Activated CD4-positive, CD25-positive, alpha-beta regulatory T cell treated with anti-CD3 and anti-CD28 coated beads, Interleukin-2, amount 50 U/mL, for 72 hours (primary cell): ENCODE results near the gene AP4M1.
"Not testable (repeated sequence)": the region's sequence is repeated elsewhere in the genome, so short reads cannot be mapped to it uniquely, and the experiment has no call there.

ENCODE experiments used
- DNase-seq: peaks from one replicate; pipeline ENCODE4 v3.0.0; 2021

The AP4M1 gene

DNA sequence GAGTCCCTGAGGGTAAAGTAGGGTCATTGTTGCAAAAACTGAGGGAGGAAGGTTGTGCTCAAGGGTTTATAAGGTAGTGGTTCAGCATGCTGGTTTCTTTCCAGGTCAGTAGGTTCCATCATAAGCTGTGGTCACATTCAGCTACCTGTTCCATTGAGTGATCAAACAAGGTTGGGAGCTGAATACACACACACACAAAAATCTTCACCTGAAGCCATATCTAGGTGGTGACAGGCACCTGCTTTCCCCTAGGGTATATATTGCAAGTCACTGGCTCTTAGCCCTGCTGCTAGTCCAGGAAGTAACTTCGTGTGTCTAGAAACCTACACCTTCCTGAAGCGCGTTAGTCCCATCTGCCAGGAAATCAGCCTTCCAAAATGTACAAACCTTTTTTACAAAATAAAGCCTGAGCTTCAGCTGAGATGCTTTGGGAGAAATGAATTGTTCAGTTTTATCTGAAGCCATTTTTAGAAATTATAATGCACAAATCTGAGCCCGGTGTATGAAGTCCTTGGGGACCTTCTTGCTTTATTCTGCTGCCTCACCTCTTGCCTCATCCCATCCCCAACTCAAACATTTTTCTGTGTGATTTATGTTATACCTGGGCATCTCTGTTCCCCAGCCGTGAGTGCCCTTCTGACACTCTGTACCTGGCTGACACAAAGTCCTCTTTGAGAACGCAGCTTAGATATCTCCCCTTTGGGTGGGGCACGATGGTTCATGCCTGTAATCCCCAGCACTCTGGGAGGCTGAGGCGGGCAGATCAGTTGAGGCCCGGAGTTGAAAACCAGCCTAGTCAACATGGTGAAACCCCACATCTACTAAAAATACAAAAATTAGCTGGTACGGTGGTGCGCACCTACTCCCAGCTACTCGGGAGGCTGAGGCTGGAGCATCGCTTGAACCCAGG is 36.7 kb downstream of the AP4M1 start:
- DNase-seq: no peak

DNA sequence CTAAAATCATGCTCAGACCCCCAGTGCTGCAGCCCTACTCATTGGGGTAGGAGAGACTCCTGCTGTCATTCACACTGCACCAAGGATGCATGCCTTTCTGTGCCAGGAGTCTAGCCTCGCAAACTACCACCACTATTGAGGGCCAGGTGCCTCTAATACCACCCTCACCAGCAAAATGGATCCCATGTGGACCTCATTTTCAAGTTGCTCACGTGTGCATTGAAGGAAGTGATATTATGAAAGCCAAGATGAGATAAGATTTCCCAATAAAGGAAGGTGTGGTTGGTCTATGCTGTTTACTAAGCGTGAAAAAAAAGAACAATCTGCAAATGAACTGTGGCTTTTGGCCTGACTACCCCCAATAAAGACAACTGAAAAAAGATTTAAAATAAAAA is 40.1 kb downstream of the AP4M1 start:
- DNase-seq: no peak

DNA sequence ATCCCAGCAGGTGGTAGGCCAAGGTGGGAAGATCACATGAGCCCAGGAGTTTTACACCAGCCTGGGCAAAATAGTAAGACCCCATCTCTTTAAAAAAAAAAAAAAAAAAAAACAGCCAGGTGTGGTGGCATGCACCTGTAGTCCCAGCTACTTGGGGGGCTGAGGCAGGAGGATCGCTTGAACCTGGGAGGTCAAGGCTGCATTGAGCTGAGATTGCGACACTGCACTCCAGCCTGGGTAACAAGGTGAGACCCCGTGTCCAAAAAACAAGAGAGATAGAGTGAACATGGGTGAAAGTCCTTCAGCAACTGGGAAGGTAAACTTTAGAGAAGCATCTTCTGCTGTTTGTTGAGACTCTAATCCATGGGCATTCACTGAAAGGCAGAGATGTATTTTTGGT is 41.0 kb downstream of the AP4M1 start:
- DNase-seq: no peak

DNA sequence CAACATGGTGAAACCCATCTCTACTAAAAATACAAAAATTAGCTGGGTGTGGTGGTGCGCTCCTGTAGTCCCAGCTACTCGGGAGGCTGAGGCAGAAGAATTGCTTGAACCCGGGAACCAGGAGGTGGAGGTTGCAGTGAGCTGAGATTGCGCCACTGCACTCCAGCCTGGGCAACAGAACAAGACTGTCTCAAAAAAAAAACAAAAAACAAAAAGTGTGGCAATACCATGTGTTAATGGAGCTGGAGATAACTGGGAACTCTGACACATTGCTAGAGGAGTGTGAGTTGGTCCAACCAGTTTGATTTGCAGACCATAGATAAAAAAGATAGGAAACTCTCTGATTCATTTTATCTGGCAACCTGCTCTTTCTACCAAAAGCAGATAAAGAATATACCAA is 44.9 kb downstream of the AP4M1 start:
- DNase-seq: not testable (repeated sequence)

DNA sequence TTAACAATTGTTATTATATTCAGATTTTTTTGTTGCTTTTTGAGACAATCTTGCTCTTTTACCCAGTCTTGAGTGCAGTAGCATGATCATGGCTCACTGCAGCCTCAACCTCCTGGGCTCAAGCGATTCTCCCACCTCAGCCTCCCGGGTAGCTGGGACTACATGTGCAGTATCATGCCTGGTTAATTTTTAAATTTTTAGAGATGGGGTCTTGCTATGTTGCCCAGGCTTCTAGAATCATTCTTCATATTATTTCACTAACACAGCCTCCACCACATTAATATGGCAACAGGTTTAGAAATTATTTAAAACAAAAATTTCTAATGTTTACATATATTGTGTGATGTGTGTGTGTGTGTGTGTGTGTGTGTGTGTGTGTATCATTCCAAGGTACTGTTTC is 45.8 kb downstream of the AP4M1 start:
- no peak for DNase-seq

DNA sequence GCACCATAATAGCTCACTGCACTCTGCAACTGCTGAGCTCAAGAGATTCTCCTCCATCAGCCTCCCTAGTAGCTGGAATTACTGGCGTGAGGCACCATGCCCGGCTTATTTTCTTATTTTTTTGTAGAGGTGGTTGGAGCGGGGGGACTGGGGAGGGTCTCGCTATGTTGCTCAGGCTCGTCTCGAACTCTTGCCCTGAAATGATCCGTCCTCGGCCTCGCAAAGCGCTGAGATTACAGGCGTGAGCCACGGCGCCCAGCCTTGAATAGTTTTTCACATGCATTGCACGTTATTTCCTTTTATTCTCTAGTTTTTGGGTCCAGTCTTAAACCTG is 46.7 kb downstream of the AP4M1 start:
- DNase-seq: no peak

DNA sequence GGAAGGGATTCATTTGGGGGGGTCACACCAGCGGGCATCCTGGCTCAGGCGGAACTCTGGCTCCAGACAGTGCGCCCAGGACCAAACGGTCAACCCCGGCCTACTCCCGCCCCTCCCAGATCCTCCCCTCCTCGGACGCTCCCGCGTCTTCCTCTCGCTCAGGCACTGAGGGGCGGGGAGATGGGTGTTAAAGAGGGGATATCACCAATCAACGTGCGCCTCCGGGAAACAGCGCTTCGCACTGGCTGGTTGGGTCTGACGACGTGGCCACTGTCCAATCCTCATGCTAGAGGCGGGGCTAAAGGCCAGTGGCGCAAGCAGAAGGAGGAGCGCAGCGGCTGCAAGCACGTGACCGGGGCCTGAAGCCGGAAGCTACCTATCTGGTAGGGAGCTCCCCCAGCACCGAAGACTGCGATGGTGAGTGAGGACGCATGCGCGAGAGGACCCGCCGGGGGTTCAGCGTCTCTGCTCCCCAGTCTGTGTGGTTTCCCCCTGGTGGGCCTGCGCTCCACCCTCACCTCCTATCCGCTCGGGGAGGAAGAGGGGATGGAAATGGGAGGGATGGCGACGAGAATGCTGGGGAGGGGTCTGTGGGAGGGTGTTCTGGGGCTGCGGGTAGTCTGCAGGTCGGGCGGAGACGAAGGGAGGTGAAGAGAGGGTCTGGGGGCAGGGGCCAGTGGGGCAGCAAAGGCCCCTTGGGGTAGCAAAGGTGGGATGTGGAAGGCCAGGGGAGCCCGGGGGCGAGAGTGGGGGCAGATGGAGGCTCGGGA is 47.3 kb downstream of the AP4M1 start, which contains the start of gene LAMTOR4:
LAMTOR4 (plus strand) TSS at position 360 of the 770 bp plus-strand sequence; CDS start at position 415, 55 bp downstream.
- DNase-seq: peak; percentile 93

DNA sequence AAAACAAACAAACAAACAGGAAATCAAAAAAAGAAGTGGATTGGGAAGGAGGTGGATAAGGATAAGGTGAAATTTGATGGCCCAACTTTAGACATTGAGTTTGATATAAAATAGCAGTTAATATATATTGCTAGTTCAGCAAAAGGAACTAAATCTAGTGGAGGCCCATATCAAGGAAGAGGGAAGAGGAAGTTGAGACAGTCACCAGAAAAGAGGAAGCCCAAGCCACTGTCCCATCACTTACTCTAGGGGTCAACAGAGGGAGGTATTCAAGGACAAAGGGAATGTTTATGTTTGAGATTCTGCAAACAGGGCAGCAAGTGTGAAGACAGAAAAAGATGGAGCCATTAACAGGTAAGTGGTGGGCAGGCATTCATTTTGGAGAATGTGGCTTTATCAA is 51.0 kb downstream of the AP4M1 start:
- DNase-seq: no peak

DNA sequence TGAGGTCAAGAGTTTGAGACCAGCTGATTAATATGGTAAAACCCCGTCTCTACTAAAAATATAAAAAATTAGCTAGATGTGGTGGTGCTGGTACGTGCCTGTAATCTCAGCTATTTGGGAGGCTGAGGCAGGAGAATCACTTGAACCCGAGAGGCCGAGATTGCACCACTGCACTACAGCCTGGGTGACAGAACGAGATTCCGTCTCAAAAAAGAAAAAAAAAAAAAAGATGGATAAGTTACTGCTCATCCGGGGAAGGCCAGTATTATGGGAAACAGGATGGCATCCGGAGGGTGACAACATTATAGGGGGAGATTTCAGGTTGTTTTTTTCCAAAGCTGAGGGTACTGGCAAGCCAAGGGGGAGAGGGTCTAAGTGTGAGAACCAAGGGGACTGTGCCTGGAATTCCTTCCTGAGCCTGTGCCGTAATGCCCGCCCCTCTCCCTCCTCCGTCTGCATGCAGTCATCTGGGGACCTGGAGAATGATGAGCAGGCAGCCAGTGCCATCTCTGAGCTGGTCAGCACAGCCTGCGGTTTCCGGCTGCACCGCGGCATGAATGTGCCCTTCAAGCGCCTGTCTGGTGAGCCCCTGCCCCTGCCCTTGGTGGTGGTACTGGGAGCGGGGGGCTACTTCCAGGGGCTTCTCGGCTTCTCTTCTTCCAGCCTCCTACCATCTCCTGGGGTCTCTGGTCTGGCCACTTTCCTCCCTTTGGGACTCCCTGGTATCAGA is 51.7 kb downstream of the AP4M1 start:
- DNase-seq: no peak

DNA sequence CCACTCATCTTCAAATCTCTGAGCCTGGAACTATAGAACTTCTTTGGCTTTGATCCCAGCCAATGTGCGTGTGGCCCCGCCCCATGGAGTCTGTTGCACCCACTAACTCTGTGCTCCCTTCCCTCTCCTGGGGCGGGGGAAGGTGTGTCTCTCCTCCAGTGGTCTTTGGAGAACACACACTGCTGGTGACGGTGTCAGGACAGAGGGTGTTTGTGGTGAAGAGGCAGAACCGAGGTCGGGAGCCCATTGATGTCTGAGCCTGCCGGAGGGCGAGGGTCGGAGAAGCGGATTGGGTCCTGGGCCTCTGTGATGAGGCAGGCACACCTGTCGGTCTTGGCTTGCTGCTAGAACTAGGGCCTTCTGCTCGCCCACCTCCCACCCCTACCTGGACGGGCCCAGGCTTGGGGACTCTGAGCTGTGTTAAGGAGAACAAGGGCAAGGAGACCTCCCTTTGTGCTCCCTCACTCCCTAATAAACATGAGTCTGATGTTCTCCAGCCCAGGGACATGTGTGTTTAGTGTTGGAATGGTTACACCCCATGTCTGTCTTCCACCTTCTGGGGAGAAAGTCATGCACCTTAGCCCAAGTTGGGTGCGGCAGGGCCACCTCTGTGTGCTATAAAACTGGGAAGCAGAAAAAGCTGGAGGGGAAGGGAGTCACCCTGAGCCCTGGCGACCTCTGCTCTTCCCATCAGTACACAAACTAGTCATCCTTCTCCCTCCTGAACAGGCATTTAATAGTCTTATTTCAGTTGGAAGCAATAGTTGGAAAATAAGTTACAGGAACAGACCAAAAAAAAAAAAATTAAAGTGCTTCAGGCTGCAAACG is 52.5 kb downstream of the AP4M1 start:
- DNase-seq: no peak

DNA sequence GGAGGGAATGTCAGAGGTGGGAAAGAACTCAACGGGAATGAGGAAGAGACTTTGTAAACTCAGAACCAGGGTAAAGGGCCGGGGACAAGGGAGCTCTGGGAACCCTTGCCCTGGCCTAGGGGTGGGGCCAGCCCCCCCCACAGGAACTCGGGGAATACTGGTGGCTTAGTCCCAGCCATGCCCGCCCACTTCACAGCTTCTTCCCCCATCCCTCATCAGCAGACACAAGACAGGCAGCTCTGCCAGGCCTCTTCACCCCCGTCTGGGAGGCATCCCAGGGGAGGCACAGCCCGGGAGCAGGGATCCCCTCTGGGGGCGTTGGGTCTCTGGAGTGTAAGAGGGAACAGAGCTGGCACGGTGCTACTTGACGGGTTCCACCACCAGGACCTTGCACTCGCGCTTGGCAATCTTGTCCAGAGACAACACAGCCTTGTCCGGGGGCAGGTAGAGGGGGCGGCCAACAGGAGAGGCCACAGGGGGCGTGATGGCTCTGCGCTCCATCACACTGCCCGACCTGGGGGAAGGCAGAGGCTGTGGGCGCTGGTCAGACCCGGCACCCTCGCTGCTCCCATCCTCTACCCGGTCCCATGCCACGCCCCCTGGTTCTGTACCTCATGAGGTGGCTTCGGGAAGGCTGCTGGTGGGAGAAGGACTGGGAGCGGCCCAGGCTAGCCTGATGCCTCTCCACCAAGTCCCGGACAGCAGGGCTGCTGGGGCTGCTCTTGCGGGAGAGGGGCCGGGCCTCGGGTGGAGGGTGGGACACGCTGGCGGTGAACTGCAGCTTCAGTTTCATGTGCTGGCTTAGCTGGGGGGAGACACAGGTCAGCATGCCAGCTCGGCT is 53.4 kb downstream of the AP4M1 start:
- no peak for DNase-seq

DNA sequence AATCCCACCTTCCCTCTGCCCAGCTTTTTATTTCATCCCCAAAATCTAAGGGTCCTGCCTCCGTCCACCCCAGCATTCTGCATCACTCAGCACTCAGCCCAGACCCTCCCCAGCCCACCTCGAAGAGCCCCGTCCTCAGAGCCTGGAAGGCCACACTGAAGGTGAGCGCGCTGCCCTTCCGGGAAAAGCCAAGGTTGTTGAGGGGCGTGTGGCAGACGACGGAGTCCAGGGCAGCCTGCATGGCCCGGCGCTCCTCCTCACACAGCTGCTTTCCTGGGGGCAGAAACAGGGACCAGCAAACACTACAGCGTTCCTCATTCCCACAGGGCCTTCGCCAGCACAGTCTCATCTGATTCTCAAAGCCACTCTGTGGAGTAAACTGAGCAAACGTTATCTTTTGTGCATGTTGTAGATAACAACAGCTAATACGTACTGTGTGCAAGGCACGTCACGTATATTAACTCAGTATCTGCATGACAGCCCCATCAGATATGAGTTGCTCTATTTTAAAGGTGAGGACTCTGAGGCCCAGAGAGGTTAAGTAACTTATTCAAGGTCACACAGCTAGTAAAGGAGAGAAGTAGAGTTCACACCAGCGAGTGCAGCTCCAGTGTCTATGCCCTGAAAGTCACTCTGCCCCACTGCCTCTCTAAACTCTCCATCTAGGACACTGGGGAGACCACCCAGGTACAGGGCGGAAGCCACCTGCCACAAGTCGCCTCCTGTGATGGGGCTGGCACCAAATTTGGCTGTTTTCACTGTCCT is 54.3 kb downstream of the AP4M1 start:
- no peak for DNase-seq

DNA sequence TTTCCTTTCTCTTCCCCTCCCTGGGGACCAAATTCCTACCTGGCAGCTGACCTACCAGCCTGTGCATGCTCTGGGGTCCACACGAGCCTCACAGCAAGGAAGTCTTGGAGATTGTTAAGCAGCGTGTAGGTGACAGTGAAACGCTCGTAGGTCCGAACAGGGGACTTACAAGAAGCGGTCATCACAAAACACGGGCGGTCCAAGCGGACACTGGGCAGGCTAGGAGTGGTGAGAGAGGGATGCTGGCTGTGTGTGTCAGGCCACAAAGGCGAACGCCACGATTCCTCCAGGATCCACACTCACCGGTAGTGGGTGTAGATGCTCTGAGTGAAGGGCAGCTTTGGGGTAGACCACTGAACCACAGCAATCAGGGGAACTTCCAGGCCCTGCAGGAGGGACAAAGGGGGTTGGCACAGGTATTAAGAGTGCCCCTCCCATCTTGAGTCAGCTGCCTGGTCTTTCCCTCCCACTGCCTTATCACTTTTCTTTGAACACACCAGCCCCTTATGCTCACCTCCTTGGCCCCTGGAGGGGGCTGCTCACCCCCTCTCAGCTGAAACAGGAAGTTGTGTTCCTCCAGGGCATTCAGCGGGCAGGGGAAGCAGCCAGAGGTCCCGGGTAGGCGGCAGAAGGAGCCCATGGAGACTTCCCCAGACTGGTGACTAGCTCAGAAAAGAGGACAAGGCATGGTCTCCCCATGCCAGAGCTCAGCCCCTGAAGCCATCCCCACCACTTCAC is 55.1 kb downstream of the AP4M1 start:
- no peak for DNase-seq

DNA sequence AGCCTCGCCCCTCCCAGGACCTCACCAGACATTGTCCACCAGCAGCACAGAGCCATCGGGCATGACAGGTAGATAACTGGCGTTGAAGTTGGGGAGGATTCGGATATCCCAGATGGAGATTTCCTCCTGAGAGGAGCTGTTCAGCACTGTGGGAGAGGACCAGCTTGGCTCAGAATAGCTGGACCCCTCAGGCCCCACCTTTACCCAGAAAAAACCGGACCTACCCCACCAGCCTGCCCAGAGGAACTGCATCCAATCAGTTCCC is 55.6 kb downstream of the AP4M1 start:
- no peak for DNase-seq

DNA sequence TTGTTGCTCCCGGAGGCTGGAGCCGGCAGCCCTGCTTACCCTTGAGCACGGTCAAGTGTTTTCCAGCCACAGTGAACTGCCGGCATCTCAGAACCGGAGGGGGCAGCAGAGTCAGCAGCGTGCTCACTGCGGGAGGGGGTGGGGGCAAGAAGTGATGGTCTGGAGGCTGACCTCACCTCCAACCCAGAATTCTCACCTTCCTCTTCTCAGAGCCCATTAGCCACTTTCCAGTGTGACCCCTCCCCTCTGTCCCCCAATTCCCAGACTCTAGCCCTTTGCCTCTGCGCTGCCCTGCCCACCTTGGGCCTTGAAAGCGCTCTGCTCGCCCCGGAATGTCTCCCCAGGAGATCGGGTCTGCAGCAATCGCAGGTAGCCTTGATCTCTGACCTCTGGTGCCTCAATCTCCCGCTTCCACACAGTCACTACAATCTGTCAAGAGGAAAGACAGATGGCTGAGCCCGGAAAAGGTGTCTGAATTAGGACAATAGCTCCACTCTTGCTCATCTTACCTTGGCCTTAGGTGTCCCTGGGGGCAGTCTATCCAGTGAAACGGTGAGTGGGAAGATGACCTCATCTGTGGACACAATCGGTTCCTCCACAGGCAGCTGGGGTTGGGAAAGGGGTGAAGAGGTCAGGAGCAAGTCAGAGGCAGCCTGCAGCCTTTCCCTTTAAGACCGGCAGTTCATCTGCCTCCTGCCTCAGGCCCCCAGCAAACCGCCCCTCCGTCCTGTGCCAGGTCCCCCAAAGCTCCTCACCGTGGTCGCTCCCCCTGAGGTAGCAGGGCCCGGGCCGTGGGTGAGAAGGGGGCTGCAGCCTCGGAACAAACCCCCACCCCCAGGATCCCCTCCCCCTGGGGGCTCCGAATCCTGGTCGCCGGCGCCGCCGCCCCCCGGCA is 56.1 kb downstream of the AP4M1 start:
- DNase-seq: no peak
